ENCODE measurements around the gene ING3. TPM values are rescaled to one million over a fixed set of nuclear protein-coding genes. Genes with fewer than 3 reads are reported as not detected.
A peak's percentile ranks its signal among the peaks of the same experiment; 100 is the strongest.

Gene ING3, protein sequence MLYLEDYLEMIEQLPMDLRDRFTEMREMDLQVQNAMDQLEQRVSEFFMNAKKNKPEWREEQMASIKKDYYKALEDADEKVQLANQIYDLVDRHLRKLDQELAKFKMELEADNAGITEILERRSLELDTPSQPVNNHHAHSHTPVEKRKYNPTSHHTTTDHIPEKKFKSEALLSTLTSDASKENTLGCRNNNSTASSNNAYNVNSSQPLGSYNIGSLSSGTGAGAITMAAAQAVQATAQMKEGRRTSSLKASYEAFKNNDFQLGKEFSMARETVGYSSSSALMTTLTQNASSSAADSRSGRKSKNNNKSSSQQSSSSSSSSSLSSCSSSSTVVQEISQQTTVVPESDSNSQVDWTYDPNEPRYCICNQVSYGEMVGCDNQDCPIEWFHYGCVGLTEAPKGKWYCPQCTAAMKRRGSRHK
- total RNA-seq = 23.5 and 24.3 TPM in 2 replicates

GRCh38 chr7:120950539-120951308 is at the start of gene ING3:
Gene ING3, plus strand, starts transcription at chr7:120950777. Its CDS starts 120 bp downstream, at chr7:120950897.
- peak within 1 kb of the TSS; percentile 99 for H3K27ac Mint-ChIP-seq
- peak within 1 kb of the TSS; percentile 96 for H3K4me3 Mint-ChIP-seq
- intact Hi-C loops (cut with micrococcal nuclease) = loop anchor here (1.0 to 10.0 kb wide), 6 partner anchors 32 to 594 kb away; partner anchors contain the start of genes CPED1 and TSPAN12
- peaks cover 23% of the 10 kb centered on the region for H3K4me1 Mint-ChIP-seq
- peaks cover 22% of the 10 kb centered on the region for H3K36me3 Mint-ChIP-seq (ENCODE audit: low read depth)
- peak; percentile 100 for DNase-seq
- H3K27me3 Mint-ChIP-seq = peaks cover 17% of the 10 kb centered on the region
- no peaks in the 10 kb centered on the region for H3K9me3 Mint-ChIP-seq

DNA sequence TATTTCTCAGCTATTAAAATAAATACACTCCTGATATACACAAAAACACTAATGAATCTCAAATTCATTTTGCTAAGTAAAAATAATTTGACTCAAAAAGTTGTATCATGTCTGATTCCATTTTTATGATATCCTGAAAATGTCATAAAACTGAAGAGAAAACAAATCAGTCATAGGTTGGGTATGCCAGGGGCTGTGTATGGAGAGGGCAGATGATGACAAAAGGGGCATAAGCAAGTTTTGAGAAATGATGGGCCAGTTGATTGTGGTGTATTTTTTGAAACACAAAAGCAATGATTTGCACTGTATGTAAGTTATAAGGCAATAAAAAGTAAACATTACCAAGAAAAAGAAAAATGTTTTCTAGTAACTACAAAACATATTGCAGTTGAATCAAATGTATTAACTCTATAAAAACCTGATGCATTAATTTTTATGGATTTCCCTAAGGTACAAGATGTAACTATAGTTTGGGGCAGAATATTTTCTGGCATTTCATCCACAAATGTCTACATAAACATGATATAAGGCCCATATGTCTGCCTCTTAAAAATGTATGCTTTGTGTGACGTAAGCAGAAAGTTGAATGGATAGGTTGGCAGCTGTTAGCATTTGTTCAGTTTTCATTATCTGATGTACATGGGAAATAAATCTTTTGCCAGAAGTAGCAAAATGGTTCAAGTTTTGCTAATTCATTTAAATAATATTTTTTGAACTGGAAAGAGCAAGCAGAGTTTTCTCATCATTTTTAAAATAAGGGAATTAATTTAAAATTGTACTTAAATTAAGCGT is 35.1 kb upstream of the ING3 start:
- Mint-ChIP-seq H3K4me1 (no peaks in the 10 kb centered on the region), H3K36me3 (ENCODE audit: low read depth) (no peaks in the 10 kb centered on the region), H3K9me3 (no peaks in the 10 kb centered on the region), H3K27me3 (no peaks in the 10 kb centered on the region), H3K27ac (no peak overlapping the region), H3K4me3 (no peak overlapping the region)
- no peak for DNase-seq
- intact Hi-C loops (cut with micrococcal nuclease) = no loop called here

DNA sequence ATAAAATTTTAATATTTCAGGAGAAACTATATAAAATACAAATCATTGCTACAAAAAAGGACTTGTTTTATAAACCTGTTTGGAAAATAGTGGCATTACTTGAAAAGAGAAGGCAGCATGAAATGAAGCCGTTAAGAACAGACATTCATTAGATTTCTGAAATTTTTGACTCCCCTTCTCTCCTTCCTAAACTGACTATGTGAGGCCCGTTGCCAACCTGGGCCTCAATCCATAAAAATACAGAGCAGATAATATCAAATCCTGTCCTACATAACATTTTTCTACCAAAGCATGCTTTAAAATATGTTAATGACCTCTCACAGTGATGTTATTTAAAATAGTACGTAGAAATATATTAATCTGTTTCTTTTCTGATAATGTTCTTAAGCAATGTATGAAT is 34.5 kb upstream of the ING3 start:
- intact Hi-C loops (cut with micrococcal nuclease) = no loop called here
- no peaks in the 10 kb centered on the region for H3K36me3 Mint-ChIP-seq (ENCODE audit: low read depth)
- H3K27ac Mint-ChIP-seq = no peak overlapping the region
- H3K9me3 Mint-ChIP-seq = no peaks in the 10 kb centered on the region
- no peaks in the 10 kb centered on the region for H3K27me3 Mint-ChIP-seq
- H3K4me3 Mint-ChIP-seq = no peak overlapping the region
- DNase-seq = no peak
- H3K4me1 Mint-ChIP-seq = no peaks in the 10 kb centered on the region

- Mint-ChIP-seq H3K4me1 (no peaks in the 10 kb centered on the region), H3K9me3 (no peaks in the 10 kb centered on the region), H3K27me3 (no peaks in the 10 kb centered on the region), H3K36me3 (ENCODE audit: low read depth) (no peaks in the 10 kb centered on the region), H3K27ac (no peak overlapping the region), H3K4me3 (no peak overlapping the region)
- intact Hi-C loops (cut with micrococcal nuclease) = no loop called here
- DNase-seq = no peak
These were observed 34.0 kb upstream of the ING3 start for GRCh38 chr7:120916538-120916937.

DNA sequence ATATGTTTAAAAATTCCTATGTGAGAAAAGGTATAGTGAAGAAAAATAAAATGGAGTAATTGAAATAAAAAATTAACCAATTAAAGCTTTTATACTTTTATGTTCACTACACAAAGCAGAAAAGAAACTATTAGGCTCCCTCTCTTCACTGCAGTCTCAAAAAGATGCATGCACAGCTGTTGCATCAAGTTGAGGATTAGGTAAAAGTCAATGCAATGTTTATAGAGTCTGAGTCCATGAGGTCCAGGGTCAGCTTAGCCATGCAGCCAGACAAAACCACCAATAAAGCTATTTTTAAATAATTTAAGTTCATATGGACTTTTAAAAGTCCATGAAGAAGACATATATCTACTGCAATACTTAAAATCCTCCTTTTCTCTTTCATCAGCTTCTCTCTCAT is 31.1 kb upstream of the ING3 start:
- no peaks in the 10 kb centered on the region for H3K4me1 Mint-ChIP-seq
- no peak overlapping the region for H3K27ac Mint-ChIP-seq
- H3K36me3 Mint-ChIP-seq (ENCODE audit: low read depth) = no peaks in the 10 kb centered on the region
- no peak overlapping the region for H3K4me3 Mint-ChIP-seq
- intact Hi-C loops (cut with micrococcal nuclease) = no loop called here
- no peaks in the 10 kb centered on the region for H3K27me3 Mint-ChIP-seq
- no peaks in the 10 kb centered on the region for H3K9me3 Mint-ChIP-seq
- no peak for DNase-seq

DNA sequence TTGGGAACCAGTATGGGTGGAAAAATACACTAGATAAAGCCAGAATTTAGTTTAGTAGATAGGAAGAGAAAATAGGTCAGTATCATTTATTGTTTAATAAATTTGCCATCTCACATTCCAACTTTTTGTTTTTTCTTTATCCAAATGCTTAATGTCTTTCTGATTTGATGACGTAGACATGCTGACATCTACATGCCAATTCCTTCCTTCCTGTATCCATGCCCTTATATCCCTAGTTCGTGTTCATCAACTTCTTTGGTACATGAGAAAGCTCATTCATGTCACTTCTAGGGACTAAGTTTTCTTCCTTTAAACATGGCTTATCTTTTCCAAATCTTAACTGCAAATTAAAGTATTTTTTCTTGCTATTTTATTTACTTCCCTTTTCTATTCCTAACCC is 30.5 kb upstream of the ING3 start:
- Mint-ChIP-seq H3K4me1 (no peaks in the 10 kb centered on the region), H3K27ac (no peak overlapping the region), H3K36me3 (ENCODE audit: low read depth) (no peaks in the 10 kb centered on the region), H3K27me3 (no peaks in the 10 kb centered on the region), H3K4me3 (no peak overlapping the region), H3K9me3 (no peaks in the 10 kb centered on the region)
- DNase-seq = no peak
- intact Hi-C loops (cut with micrococcal nuclease) = no loop called here

DNA sequence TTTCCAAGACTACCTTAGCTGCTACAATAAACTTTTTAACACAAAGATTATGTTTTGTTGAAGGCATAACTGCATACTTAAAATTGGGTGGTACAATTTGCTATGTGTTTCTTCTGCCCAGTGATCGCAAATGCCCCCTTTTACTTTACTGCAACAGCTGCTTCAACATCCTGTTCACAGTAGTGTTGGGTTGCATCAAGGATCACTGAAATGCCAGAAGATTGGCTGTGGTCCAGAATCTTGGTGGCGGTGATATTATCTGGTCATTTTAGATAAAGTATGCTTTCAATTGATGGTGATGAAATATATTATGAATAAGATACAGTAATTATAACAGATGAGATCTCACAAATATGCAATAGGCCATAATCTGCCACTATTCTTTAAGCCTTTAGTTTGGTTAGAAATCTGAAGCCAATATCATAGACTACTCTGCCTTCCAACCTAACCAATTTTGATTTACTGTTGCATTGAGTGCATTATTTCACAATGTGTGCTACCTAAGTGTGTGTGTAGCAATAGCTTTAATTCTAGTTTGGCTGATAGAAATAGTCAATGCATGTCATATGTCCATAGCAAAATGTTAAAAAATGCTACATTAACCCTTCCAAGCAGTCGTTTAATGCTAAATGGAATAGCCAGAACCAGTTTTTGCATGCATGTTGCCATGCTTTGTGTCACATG is 29.8 kb upstream of the ING3 start:
- Mint-ChIP-seq H3K27me3 (no peaks in the 10 kb centered on the region), H3K9me3 (no peaks in the 10 kb centered on the region), H3K4me3 (no peak overlapping the region), H3K4me1 (no peaks in the 10 kb centered on the region), H3K27ac (no peak overlapping the region), H3K36me3 (ENCODE audit: low read depth) (no peaks in the 10 kb centered on the region)
- no peak for DNase-seq
- intact Hi-C loops (cut with micrococcal nuclease) = no loop called here

GRCh38 chr7:120924837-120925236 is 25.7 kb upstream of the ING3 start:
- no peaks in the 10 kb centered on the region for H3K9me3 Mint-ChIP-seq
- intact Hi-C loops (cut with micrococcal nuclease) = no loop called here
- no peak overlapping the region for H3K27ac Mint-ChIP-seq
- no peak for DNase-seq
- H3K36me3 Mint-ChIP-seq (ENCODE audit: low read depth) = no peaks in the 10 kb centered on the region
- H3K27me3 Mint-ChIP-seq = peaks cover 4% of the 10 kb centered on the region
- H3K4me3 Mint-ChIP-seq = no peak overlapping the region
- H3K4me1 Mint-ChIP-seq = no peaks in the 10 kb centered on the region

GRCh38 chr7:120925392-120925791 is 25.2 kb upstream of the ING3 start:
- H3K4me3 Mint-ChIP-seq = no peak overlapping the region
- DNase-seq = no peak
- intact Hi-C loops (cut with micrococcal nuclease) = no loop called here
- no peaks in the 10 kb centered on the region for H3K36me3 Mint-ChIP-seq (ENCODE audit: low read depth)
- peaks cover 4% of the 10 kb centered on the region for H3K27me3 Mint-ChIP-seq
- no peaks in the 10 kb centered on the region for H3K9me3 Mint-ChIP-seq
- H3K27ac Mint-ChIP-seq = no peak overlapping the region
- H3K4me1 Mint-ChIP-seq = no peaks in the 10 kb centered on the region

- no peak for DNase-seq
- intact Hi-C loops (cut with micrococcal nuclease) = no loop called here
- H3K27me3 Mint-ChIP-seq = peaks cover 12% of the 10 kb centered on the region
These were observed 23.6 kb upstream of the ING3 start for GRCh38 chr7:120926943-120927346.

DNA sequence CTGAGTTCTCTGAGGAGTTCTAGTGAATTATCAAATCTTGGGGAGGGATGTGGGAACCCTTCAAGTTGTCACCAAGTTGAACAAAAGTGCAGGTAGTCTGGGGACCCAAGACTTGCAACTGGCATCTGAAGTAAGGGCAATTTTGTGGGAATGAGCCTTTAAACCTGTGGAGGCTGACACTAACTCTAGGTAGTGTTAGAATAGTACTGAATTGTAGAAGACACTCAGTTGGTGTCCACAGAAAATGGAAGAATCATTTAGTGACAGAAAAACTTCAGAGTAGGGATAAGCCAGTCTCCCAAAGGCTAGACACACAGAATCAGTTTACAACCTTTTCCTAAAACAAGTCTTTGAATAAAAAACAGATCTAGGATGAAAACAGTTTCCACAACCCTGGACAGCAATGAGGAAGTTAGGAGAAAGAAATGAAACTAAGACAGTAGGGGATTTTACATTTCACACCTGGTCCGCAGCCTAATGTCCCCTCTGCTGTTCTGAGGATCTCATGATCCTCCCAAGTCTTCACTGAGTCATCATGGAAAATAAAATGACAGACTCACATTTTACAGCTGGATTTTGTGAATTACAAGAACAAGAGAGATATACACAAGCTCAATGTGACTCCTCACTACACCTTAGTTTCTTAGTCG is 23.0 kb upstream of the ING3 start:
- peaks cover 16% of the 10 kb centered on the region for H3K27me3 Mint-ChIP-seq
- H3K9me3 Mint-ChIP-seq = no peaks in the 10 kb centered on the region
- H3K4me1 Mint-ChIP-seq = peaks cover 2% of the 10 kb centered on the region
- no peak overlapping the region for H3K27ac Mint-ChIP-seq
- no peak overlapping the region for H3K4me3 Mint-ChIP-seq
- H3K36me3 Mint-ChIP-seq (ENCODE audit: low read depth) = no peaks in the 10 kb centered on the region
- no peak for DNase-seq
- intact Hi-C loops (cut with micrococcal nuclease) = no loop called here

More at GRCh38 chr7:120926943-120927346, 23.6 kb upstream of the ING3 start:
- no peaks in the 10 kb centered on the region for H3K36me3 Mint-ChIP-seq (ENCODE audit: low read depth)
- no peak overlapping the region for H3K27ac Mint-ChIP-seq
- no peak overlapping the region for H3K4me3 Mint-ChIP-seq
- H3K4me1 Mint-ChIP-seq = peaks cover 2% of the 10 kb centered on the region
- no peaks in the 10 kb centered on the region for H3K9me3 Mint-ChIP-seq

DNA sequence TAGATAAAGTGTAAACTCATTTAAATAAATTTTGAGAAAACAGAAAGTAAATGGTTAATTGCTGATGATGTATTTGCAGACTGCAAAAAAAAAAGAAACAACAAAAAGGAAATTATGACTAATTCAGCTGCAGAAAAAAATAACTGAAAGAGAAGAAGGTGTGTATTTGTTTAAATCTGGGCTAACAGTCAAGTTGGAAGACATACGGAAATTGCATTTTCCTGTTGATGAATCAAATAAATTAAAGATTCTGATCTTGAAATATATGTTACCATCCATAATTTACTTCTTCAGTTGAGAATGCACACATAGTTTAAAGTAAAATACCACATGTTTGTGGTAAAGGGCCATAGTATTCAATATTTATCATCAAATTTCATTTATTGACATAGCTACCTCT is 19.3 kb upstream of the ING3 start:
- Mint-ChIP-seq H3K36me3 (ENCODE audit: low read depth) (no peaks in the 10 kb centered on the region), H3K4me3 (no peak overlapping the region)

GRCh38 chr7:120933475-120933874 is 17.1 kb upstream of the ING3 start:
- Mint-ChIP-seq H3K9me3 (no peaks in the 10 kb centered on the region), H3K27ac (no peak overlapping the region), H3K36me3 (ENCODE audit: low read depth) (no peaks in the 10 kb centered on the region), H3K4me3 (no peak overlapping the region), H3K4me1 (peaks cover 2% of the 10 kb centered on the region), H3K27me3 (peaks cover 31% of the 10 kb centered on the region)
- no peak for DNase-seq
- intact Hi-C loops (cut with micrococcal nuclease) = no loop called here

More for the DNA sequence above, 19.3 kb upstream of the ING3 start:
- Mint-ChIP-seq H3K9me3 (no peaks in the 10 kb centered on the region), H3K27ac (no peak overlapping the region), H3K4me1 (peaks cover 2% of the 10 kb centered on the region), H3K27me3 (peaks cover 30% of the 10 kb centered on the region)
- intact Hi-C loops (cut with micrococcal nuclease) = no loop called here
- DNase-seq = no peak
